GM12872 (cell line): ENCODE measurements around the gene CSNK1G2.

Experiments
- TF ChIP-seq, protein P1 (sequence below): IDR thresholded peaks from 3 replicates; pipeline ENCODE4 v1.5.1; 2011; ENCODE audit warnings: low read depth, mild to moderate bottlenecking, low read length, moderate library complexity; ENCODE audit not compliant: insufficient read depth

Gene CSNK1G2

DNA sequence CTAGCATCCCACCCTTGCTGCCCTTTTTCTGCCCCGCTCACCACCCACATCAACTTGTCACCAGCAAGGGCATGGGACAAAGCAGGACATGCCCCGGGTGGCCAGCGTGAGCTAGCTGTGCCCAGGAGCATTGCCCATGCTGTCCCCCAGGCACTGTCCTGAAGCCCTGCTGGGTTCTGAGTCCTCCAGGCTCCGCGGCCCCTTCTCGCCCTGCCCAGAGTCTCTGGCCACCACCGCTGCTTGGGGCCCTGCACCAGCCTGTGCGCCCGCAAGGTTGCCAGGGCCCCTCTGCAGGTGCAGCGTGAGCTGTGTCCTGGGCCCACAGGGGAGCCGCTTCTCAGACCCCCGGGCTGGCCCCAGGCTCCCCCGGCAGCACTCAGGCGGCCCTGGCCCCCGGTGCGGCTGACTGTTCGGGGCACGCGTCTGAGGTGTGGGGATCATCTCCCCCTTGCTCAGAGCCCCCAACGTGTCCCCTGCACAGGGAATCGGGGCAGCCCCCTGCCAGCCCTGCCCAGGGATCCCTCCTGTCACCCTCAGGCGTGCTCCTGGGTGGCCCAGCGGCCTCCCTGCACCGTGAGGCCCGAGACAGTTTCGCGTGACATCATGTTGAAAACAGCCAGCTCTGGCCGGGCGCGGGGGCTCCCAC is 4.1 kb downstream of the CSNK1G2 start:
- TF ChIP-seq, protein P1, sequence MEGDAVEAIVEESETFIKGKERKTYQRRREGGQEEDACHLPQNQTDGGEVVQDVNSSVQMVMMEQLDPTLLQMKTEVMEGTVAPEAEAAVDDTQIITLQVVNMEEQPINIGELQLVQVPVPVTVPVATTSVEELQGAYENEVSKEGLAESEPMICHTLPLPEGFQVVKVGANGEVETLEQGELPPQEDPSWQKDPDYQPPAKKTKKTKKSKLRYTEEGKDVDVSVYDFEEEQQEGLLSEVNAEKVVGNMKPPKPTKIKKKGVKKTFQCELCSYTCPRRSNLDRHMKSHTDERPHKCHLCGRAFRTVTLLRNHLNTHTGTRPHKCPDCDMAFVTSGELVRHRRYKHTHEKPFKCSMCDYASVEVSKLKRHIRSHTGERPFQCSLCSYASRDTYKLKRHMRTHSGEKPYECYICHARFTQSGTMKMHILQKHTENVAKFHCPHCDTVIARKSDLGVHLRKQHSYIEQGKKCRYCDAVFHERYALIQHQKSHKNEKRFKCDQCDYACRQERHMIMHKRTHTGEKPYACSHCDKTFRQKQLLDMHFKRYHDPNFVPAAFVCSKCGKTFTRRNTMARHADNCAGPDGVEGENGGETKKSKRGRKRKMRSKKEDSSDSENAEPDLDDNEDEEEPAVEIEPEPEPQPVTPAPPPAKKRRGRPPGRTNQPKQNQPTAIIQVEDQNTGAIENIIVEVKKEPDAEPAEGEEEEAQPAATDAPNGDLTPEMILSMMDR = no peak

DNA sequence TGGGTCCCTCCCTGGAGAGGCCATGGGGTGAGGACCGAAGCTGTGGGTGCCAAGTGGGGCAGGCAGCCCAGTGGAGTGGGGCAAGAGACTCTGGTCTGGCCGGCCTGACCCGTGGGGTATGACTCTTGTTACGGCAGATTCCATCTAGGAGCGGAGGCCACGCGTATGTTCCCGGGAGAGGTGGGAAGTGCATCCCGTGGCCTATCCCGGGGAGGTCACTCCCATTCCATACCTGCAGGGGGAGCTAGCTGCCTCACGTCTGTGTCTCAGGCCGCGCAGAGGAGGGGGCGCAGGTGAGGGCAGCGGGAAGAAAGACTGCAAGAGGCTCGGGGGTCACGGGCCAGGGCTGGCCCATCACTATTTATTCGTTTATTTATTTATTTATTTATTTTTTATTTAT is 4.9 kb downstream of the CSNK1G2 start:
- TF ChIP-seq, protein P1 = peak; percentile 58

- TF ChIP-seq, protein P1 = no peak
Measured at GRCh38 chr19:1947651-1948209, 6.8 kb downstream of the CSNK1G2 start.

DNA sequence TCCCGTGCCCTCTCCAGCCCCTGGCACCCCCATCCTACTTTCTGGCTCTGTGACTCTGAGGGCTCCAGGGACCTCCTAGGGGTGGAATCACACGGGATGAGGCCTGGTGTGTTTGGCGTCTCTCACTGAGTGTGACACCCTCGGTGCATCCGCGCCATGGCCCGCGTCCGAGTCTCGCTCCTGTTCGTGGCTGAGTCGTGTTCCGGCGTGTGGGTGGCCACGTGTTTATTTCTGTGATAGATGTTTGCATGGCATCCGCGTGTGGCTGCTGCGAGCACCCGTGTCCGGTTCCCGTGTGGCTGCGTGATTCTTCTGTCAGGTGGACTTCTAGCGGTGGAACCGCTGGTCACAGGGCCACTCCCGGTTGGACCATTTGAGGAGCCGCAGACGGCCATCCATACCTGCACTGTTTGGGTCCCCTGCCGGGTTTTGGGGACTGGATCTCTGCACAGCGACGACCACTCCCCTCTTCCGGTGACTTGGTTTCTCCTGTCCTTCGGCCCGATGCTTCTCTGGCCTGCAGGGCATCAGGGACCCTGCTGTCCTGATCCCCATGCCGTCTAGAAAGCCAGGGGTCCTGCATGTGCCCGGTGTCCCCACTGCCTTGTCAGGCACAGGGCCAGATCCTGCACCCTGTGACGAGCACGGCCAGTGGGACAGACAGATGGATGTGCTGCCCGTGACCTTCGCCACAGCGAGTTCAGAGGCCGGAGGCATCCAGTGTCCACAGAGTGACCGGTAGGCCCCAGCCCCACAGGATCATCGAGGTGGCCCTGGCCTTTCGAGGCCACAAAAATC is 8.5 kb downstream of the CSNK1G2 start:
- TF ChIP-seq, protein P1 = no peak

- TF ChIP-seq, protein P1 = no peak
Measured at GRCh38 chr19:1950640-1951039, 9.7 kb downstream of the CSNK1G2 start.

GRCh38 chr19:1952635-1953034 is 11.7 kb downstream of the CSNK1G2 start:
- TF ChIP-seq, protein P1 = no peak

- TF ChIP-seq, protein P1 = no peak
Measured at GRCh38 chr19:1953037-1953436, 12.1 kb downstream of the CSNK1G2 start.
